Measurements from ENCODE around the gene SEC22B.
"Not testable (repeated sequence)": the region's sequence is repeated elsewhere in the genome, so short reads cannot be mapped to it uniquely, and the experiment has no call there.

The SEC22B gene
- 67.6 to 80.0 reads per million in 2 donors for total RNA-seq

DNA sequence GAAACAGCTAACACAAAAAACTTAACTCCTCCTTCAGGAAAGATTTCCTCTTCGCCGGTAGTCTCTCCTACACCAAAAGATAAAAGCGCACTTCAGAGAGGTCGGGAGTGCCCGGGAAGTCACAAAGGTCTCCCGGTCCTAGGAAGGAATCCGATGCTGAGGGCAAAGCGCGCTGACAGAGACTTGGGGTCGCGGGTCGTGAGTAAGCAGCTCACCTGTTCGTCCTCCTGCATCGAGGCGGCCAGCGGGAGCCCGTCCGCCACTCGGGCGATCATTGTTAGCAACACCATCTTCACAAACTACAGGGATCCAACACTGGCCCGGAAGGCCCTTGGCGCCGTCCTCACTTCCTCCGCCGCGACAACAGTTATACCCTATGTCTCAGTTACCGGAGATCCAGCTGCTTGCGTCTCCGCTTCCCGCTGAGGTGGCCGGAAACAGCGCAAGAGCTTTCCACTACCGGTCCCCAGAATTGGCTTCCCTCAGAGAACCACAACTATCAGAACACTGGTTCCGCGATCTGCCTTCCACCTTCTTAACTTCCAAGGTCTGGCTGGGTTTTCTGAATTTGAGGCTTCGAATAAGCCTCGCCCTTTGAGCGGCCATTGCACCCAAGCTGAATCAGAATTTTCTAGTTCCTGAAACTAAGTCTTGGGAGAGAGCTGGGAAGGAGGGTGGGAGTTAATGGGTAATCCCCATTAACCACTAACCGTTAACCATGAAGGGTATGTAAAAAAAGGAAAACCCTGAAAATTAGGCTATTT is at the start of gene SEC22B:
TSS of gene SEC22B (minus strand) at position 429 of the 764 bp plus-strand sequence. CDS start at position 290, 139 bp downstream.
- DNase-seq = peak; percentile 59

DNA sequence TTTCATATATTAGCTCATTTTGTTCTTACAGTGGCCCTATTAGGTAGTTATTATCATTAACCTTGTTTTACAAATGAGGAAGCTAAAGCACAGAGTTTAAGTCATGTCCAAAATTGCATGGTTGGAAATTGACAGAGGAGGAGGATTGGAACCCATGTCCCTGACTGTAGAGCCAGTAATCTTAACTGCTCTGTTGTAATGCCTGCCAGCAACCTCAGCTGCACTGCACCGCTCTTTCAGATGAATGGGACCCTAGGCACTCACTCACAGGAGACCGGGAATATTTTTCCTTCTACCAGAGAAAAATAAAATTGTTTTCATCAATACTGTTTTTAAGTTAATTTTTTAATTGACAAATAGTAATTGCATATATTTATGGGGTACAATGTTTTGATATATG is 41.6 kb upstream of the SEC22B start:
- DNase-seq = not testable (repeated sequence)

DNA sequence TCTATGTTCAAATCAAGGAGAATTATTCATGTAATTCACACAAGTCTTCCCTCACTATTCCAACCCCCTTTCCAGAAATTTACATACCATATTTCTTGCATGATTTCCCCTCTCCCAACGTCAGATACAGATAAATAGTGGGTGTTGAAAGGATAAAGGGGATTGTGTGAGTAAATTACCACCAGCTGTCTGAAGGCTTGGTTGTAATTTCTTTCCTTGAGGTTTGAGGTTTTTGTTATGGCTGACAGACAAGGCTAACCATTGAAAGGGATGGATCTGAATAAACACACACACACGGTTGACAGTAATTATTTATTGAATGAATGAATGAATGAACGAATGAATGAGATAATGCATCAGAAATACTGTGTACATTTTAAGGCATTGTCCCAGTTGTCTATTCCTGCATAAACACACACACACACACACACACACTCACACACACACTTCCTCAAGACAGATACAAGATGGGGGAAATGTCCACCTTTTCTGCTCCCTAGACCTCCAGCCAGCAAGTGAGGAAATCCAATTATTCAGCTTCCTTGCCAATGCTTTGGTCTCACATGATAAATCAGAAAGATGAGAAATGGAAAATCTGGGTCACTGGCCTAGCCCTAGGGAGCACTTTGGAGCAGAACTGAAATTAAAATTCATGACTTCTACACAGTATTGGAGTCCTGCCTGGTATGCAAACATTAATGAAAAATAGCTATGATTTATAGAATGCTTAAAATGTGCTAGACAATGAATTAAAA is 41.0 kb upstream of the SEC22B start:
- not testable (repeated sequence) for DNase-seq

DNA sequence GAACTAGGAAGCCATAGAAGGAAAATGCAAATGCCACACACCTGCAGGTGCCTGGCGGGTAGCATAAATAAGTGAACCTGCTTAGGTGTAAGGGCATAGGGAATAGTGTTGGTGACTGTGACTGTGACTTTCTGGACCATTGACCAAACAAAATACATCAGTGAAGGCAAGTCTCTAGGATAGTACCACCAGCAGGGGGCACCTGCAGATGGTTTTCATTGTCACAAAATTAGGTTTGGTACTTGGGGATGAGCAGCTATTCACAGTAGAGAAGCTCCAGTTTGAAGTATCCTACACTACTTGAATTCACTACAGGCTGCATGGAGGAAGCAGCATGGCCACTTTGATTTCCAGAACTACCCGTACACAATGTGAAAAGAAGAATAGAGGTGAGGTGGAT is 37.3 kb upstream of the SEC22B start:
- not testable (repeated sequence) for DNase-seq

DNA sequence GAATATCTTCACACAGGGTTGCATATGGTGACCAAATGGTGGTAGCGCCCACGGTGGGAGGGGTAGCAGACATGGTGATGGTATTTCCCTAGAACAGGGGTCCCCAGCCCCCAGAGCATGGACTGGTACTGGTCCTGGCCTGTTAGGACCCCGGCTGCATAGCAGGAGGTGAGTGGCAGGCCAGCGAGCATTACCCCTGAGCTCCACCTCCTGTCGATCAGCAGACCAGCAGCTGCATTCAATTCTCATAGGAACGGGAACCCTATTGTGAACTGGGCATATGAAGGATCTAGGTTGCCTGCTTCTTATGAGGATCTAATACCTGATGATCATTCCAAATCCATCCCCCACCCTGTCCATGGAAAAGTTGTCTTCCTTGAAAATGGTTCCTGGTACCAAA is 34.4 kb upstream of the SEC22B start:
- DNase-seq = not testable (repeated sequence)

DNA sequence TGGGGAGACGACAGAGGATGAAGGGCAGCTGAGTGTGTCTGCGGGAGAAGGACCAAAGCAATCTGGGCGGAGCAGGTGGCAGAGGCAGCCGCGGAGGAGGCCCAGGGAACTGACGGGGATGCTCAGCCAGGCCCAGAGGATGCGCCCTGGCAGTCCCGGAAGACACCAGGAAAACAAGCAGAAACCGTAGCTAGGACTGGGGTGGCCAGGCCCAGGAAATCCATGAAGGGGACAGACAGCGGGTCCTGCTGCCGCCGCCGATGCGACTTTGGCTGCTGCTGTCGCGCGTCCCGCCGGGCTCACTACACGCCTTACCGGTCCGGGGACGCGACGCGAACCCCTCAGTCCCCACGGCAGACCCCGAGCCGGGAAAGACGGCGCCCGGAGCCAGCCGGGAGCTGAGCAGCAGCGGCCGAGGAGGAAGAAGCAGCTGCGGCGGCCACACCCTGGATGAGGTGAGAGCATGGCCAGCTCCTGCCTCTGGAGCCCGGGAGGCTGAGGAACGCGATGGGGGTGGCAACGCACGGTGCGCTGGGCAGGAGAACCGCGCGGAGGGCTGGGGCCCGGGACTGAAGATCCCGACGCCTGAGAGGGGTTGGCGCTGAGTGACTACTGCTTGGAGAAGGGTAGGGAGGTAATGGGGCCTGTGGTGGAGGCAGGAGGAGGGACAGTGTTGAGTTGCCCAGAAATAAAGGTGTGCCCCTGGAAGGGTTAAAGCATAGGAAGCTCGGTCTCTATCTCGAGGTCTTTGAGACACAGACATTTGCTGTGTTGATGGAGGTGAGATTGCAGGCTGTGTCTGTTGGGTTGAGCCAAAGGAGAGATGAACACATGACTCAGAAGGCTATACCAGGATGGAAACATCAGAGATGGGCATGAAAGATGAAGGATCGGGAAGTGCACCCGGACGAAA is 20.8 kb upstream of the SEC22B start:
- not testable (repeated sequence) for DNase-seq

DNA sequence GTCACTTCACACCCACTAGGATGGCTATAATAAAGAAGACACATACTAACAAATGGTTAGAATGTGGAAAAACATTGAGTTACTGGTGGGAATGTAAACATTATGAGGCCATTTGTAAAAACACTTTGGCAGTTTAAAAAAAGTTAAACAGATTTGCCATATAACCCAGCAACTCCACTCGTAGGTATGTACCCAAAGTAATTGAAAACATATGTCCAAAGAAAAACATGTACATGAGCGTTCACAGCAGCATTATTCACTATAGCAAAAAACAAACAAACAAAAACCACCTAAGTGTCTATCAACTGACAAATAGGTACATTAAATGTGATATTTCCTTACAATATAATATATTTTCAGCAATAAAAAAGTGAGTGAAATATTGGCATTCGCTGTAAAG is 12.3 kb upstream of the SEC22B start:
- not testable (repeated sequence) for DNase-seq

DNA sequence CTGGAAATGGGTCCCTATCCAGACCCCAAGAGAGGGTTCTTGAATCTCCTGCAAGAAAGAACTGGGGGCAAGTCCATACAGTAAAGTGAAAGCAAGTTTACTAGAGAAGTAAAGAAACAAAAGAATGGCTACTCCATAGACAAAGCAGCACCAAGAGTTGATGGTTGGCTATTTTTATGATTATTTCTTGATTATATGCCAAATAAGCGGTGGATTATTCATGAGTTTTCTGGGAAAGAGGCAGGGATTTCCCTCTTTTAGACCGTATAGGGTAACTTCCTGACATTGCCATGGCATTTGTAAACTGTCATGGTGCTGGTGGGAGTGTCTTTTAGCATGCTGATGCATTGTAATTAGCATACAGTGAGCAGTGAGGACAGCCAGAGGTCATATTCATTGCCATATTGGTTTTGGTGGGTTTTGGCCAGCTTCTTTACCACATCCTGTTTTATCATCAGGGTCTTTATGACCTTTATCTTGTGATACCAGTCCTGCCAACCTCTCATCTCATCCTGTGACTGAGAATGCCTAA is 5.9 kb upstream of the SEC22B start:
- not testable (repeated sequence) for DNase-seq

DNA sequence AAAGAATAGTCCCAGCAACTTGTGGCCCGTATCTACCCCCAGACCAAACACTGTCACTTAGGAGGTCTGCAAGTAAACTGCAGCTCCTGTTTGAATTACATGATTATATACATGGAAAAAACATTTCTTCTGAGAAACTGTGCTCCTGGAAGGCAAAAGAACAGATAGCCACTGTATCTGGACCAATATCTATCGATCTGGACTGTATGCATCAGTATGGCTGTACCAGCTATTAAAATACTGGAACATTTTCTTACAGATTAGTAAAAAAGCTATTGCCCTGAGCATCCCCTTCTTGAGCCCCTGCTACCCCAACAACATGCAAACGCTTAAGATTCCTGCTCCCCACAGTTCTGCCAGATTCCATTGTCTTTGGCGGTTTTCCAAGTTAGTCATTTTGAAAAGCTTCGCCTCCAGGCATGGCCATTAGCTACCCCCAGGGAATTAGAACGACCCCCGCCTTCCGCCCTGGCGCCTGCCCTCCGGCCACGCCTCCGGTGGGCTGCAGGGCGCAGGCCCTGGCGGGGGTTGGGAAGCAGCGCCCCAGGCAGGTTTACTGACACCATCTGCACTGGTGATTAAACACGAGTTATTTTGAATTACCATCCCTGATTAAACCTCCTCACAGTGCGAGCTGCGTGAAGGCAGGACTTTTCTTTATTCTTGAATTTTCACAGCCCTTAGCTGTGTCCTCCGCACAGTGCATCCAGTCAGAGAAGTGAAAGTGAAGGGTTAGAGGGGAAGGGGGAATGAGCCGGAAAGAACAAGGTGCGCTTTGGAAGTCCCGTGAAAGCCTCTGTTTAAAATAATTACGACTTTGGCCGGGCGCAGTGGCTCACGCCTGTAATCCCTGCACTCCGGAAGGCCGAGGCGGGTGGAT is 3.7 kb upstream of the SEC22B start:
- DNase-seq = not testable (repeated sequence)

DNA sequence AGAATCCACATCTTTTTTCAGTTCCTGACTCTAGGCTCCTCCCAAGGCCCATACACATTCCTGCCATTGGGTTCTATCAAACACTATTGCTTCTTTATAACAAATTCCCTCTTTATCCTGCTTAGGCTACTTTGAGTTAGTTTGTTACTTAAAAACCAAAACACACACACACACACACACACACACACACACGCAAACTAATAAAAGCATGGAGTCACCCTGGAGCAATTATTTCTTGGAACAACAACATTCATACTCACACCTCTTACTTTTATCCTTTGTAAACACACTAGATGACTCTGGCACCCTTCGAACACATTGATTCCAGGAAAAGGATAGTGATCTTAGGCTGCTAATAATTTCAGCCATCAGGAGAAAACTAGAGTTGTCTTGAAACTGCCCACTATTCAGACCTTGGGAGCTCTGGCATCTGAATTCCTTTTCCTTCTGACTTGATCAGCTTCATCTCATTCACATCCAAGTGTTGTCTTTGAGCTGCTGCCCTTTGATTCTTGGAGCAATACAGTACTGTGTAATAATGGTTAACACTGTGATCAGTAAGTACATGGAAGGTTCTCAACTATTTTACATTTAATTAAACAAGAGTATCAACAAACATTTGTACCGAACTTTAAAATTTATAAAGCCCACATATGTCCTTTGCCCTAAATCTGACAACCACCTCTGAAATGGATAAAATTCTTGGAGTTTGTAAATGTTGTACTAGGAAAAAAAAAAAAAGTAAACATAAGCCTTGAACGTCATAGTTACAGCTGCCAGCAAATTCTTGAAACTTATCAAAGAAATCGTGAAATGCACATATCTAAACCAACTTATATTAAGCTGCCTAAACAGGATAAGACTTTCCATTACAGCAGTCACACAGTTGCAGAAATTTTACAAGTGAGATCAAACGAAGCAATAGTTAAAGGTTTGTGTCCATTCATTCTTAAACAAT is 2.8 kb upstream of the SEC22B start:
- DNase-seq = no peak

DNA sequence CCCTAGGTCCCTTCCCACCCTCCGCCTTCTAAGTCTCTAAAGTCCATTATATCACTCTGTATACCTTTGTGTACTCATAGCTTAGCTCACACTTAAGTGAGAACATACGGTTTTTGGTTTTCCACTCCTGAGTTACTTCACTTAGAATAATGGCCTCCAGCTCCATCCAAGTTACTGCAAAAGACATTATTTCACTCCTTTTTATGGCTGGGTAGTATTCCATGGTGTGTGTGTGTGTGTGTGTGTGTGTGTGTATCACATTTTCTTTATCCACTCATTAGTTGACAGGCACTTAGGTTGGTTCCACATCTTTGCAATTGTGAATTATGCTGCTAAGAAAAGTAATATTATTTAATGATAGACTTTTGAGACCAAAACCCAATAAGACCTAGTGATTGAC is 1.7 kb upstream of the SEC22B start:
- DNase-seq = not testable (repeated sequence)

DNA sequence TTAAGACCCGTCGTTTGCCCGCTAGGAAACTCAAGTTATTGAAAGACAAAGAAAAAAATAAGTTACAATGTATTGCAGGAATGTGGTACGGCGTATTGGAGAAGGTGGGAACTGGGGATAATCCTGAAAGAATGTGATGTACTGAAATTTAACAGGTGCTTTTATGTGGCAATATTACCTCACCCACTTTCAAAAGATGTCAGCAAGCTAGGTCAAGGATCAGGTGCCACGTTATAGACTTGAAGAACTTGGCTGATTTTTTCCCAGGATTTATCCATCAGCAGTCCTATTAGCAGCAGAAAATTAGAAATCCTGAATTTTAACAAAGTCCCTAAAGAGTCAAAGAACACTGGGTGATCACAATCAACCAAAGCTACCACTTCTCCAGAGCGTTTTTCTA is 632 bp downstream of the SEC22B start:
- DNase-seq = not testable (repeated sequence)

DNA sequence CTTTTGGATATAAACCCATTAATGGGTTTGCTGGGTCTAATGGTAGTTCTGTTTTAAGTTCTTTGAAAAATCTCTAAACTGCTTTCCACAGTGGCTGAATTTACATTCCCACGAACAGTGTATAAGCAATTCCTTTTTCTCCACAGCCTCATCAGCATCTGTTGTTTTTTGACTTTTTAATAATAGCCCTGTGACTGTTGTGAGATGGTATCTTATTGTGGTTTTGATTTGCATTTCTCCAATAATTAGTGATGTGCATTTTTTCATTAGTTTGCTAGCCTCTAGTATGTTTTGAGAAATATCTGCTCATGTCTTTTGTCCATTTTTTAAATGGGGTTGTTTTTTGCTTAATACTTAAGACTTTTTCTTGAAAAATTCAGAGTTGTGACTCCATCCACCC is 11.6 kb downstream of the SEC22B start:
- not testable (repeated sequence) for DNase-seq

DNA sequence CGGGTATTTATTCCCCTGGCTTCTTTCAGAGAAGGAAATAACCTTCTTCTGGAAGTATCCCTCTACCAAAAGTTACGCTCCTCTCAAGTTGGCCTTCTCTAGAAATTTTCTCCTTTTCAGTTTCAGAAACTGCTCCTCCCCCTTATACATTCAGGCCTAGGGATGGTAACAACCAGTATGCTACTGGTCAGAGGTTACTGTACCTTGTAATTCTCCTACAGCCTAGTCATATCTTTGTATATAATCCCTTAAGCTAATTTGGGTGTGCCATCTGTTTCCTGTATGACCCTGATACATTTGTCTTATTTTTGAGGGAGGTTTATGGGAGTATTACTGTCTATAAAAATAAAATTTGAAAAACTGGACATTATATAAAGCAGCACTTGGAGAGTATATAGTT is 14.3 kb downstream of the SEC22B start:
- not testable (repeated sequence) for DNase-seq

DNA sequence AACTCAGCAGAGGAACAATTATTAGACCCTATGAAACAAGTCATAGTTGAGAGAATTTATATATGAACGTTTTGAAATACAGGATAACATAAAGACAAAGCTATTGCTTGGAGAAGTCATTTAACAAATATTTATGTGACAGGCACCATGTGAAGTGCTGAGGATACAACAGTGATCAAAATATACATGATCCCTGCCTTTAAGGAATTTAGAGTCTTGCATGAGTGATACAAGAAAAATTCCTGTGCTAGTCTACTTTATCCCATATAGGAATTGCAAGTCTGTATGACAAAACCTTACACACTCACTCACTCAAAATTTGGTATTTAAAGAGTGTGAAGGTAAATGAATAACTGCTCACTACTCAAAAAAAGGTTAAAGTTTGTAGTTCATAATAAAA is 17.8 kb downstream of the SEC22B start:
- not testable (repeated sequence) for DNase-seq

DNA sequence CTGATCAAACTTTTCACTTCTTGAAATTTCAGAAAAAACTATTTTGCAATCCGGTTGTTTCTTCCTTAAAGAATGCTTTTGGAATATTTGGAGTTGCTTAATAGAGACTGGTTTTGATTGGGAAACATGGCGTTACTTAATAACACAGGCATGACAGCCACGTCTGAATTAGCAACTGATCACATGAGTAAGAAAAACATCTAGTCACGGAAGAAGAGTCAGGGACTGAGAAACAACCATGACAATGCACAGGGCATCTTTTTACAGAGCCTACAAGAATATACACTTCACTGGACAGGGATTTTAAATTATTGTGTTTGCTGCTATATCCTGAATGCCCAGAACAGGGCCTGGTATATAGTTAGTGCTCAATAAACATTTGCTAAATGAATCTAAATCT is 18.2 kb downstream of the SEC22B start:
- not testable (repeated sequence) for DNase-seq

DNA sequence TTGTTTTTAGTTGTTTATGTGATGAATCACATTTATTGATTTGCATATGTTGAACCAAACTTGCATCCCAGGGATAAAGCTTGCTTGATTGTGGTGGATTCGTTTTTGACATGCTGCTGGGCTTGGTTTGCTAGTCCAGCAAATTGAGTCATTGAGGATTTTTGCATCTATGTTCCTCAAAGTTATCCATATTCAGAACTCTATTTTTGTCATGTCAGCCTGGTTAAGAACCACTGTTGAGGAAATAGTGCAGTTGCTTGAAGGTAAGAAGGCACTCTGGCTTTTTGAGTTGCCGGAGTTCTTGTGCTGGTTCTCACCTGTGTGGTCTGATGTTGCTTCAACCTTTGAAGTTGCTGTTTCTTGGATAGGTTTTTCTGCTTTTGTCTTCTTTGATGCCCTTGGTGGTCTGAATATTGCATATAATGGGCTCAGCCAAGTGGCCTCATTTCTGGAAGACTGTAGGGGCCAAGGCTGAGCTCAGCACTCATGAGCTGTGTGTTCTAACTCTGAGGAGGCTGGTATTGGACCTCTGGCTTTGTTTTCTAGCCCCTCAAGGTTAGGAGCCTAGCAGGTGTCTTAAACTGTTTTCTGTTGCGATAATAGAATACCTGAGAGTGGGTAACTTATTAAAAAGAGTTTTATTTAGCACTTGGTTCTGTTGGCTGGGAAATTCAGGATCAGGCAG is 26.0 kb downstream of the SEC22B start:
- DNase-seq = not testable (repeated sequence)

DNA sequence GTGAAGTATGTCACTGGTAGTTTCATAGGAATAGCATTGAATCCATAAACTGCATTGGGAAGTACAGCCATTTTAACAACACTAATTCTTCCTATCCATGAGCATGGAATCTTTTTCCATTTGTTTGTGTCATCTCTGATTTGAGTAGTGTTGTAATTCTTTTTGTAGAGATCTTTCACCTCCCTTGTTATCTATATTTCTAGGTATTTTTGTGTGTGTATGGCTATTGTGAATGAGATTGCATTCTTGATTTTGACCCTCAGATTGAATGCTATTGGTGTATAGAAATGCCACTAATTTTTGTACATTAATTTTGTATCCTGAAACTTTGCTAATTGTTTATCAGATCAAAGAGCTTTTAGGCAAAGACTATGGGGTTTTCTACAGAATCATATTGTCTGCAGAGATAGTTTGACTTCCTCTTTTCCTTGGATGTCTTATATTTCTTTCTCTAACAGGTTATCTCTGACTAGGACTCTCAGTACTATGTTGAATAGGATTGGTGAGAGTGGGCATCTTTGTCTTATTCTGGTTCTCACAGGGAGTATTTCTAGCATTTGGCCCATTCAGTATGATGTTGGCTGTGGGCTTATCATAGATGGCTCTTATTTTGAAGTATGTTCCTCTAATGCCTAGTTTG is 26.8 kb downstream of the SEC22B start:
- not testable (repeated sequence) for DNase-seq

DNA sequence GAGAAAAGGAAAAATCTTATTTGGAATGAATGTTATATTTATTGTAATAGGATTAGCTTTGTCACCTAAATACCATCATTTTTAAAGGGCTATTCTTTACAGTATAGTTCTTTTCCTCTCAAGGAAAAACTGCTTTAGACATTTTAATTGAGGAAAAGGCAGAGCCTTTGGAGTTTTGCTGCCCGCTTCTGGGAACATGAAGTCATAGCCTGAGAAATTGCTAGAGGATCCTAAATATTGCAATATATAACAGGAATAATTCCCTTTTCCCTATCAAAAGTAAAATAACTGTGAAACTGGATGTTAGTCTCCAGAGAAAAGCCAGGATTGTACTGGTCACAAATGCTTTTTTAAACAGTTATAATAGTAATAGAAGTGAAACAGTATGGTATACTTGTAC is 30.5 kb downstream of the SEC22B start:
- DNase-seq = not testable (repeated sequence)

Data from activated gamma-delta T cell (primary cell).